ENCODE data around the gene NAPEPLD.
A peak's percentile ranks its signal among the peaks of the same experiment; 100 is the strongest.

DNA sequence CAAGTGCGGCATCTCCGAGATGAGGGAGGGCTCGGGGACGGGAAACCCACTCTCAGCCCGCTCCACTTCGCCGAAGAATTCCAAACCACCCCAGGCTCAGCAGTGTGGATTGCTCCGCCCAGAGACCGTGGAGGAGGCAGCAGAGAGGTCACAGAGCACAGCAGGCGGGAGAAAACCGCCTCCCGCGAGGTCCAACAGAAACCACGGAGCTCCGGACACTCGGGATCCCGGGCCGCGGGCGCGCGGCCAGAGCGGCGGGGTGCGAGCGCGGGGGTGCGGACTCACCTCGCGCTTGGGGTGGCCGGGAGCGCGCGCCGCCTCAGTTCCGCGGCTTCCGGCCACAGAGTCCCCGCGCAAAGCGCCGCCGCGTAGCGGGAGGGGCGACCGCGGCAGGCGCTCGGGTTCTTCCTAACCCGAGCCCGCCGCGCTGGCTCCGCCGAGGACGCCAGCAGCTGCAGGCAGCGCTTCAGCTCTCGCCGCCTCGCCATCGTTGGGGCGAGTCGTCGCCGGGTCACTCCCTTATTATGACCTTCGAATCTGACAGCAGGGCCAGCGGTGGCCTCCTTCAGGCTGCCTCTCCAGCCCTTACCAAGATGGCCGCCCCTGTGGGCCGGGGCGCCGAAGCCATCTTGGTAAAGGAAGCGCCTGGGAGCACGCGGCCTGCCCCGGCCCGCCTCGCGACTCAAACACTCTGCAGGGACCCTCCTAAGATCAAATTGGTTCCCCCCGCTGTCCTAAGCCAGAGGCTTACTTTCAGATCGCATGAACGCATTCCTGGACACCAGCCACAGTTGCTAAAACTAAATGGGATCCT lies at the start of gene NAPEPLD:
- peak in 1 of 3 donors; percentile 10 for TF ChIP-seq CTCF (IDR thresholded peaks at IDR 0.05)
- peak; percentile 49 for TF ChIP-seq POLR2A (IDR thresholded peaks at IDR 0.05)
